HCEC 1CT (cell line): ENCODE data around the gene MEGF11.

ENCODE experiments used
- DNase-seq: peaks from one replicate; pipeline ENCODE4 v3.0.0-alpha.2; 2017

Gene MEGF11

DNA sequence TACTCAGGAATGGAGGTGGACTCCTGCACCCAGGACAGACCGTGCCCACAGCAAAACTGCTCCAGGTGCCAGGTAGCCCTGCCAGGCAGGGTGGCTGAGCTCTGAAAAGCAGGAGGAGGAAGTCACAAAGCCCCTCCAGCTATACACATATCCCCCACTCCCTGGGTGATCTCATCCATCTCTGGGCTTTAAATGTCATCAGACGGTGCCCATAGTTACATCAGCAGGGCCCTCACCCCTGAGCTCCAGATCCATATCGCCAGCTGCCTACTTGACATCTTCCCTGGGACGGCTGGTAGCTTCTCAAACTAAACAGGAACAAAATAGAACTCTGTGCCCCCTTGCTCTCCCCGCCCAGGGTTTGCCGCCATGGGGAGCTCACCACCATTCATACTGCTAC is 87.7 kb downstream of the MEGF11 start:
- no peak for DNase-seq

DNA sequence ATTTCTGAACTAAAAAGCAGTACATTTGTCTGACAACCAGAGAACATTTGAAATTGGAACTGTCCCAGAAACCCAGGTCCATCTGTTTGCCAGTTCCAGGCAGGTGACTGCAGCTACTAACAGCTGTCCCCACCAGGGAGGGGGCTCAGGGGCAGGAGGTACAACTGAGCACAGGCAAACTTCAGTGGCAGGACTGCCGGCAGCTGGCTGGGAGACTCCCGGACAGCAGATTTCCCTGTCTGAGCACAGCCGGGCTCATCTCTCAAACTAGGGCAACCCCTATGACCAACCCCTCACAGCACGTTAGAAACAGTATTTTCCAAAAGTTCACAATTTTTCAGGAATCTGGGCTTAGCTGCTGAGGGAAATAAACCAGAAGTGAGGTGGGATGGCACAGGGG is 88.8 kb downstream of the MEGF11 start:
- no peak for DNase-seq

DNA sequence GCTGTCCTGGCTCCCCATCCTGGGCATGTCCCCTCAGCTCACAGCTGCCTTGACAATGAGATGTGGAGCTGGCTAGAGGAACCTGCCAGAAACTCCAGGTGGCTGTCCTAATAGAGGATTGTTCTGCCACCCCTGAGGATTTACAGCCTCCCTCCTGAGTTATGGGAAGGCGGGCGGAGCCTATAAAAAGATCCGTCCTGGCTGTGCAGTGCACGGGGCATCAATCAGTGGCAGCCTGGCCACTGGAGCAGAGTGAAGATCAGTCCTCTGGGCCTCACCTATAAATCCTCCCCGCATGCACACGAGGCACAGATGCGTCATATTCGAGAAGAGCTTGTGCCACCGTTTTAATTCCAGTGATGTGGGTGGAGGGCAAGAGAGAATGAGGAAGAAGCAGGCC is 90.0 kb downstream of the MEGF11 start:
- no peak for DNase-seq

DNA sequence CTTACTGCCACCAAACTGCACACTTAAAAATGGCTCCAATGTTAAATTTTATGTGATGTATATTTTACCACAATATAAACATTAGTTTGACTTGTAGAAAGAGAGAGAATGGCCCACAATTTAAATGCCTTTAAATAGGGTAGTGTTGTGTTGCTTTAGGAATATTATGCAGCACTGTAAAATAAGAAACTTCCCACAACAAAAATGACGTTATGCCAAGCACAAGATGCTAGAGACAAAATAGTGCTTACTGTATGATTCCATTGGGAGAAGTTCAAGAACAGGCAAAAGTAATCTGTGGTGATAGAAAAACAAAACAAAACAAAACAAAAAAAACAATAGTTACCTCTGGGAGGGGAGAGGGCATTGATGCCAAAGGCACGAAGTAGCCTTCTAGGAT is 91.3 kb downstream of the MEGF11 start:
- DNase-seq = no peak

DNA sequence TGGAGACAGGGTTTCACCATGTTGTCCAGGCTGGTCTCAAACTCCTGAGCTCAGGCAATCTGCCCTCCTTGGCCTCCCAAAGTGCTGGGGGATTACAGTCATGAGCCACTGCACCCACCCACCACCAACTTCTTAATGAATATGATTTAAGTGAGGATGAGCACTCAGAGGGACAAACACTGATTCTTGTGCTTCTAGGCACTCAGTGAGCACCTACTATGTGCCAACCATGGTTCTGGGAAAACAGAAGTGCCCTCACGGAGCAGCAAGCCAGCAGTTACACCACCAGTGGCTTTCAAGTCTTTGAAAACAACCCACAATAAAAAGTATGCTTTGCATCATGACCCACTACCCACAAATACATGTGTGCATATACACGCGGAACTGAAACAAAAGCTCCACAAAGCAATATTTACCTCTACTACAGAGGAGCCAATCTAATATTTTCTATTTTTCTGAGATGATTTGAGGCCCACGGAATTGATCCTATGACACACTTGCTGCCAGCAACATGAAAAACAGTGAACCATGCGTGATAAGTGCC is 91.9 kb downstream of the MEGF11 start:
- no peak for DNase-seq

DNA sequence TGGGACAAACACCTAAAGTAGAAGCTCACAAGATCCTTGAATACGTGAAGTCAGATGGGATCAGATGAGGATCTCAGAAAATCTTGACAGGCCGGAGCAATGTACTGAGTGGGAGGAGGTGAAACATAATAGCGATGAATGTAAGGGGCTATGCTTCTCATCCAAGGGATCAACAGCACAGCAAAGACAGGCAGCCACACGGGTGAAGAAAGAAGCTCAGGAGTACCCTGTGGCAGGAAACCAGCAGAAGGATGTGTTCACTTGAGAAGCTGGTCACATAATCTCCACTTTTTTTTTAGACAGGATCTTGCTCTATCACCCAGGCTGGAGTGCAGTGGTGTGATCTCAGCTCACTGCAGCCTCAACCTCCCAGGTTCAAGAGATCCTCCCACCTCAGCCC is 92.4 kb downstream of the MEGF11 start:
- DNase-seq = no peak

DNA sequence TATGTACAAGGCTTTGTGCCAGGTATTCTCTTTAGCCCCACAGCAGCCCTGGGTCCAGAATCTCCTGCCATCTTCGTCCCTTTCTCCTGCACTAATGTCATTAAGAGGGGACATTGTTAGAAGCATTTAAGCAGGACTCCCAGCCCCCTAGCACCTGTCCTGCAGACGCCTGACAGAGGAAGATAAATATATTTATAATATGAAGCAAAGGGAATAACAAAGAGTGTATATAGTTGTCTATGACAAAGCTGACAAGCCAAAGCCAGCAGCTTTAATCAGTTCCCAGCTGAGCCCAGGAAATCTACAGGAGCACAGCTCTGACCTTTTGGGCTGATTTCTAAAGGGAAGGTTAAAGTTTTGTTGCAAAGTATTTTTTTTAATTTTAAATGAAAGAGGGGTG is 96.0 kb downstream of the MEGF11 start:
- DNase-seq = no peak

DNA sequence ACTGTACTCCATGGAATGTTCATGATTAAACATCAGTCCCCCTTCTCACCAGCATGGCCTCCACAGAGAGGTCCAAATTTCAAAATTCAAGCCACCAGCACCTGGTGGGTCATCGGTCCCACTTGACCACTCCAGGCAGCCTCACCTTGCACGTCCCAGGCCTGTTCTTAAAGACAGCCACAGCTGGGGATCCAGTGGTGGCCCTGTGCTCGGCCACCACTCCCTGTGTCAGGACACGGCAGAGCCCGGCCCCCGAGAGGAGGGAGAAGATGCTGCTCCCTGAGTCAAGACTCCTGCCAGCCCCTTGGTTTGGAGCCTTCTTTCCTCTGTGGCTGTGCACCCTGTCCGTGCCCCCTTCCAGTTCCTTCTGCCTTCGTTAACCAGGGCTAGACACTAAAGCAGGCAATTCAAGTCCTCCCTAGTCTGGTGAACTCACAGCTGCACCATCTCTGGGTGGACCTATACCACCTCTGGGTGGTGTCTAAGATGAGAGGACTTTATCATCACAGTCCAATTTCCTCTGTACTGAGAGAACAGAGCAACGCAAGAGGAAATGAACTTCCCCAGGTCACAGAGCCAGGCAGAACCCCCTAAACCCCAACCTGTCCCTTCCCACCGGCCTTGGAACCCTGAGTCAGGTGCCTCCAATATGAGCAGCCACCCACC is 97.1 kb downstream of the MEGF11 start:
- DNase-seq = no peak

DNA sequence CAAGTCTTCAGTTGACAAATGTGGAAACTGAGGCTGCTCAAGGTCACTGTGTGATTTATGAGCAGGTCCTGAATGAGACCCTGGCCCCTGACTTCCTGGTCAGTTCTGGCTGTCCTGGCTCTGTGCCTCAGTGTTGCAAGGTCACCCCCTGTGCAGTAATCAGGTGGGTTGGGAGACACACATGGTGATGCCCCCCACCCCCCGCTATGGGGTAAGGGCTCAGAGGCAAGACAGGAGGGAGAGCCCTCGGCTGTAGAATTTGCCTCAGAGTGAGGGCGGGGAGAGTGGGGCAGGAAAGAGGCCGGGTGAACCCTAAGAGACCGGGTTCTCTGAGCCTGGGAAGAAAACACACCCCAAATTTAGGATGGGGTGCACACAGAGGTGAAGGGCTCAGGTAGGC is 98.5 kb downstream of the MEGF11 start:
- no peak for DNase-seq

DNA sequence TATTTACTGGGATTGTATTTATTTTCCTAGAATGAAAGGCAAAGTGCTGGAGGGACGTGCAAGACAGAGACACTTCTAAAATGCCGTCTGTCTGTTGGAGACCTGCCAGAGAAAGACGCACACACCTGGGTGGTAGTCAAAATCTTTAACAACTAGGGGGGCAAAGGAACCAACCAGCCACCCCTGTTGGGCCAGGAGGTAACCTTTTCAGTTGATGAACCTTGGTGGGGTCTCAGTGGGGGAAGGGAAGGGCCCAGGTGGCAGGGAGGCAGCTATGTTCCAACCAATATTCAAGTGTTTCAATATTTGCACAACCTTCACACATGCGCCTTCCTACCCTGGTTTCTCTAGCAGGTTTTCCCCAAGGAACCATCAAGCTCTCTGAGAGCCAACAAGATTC is 99.0 kb downstream of the MEGF11 start:
- DNase-seq = no peak

DNA sequence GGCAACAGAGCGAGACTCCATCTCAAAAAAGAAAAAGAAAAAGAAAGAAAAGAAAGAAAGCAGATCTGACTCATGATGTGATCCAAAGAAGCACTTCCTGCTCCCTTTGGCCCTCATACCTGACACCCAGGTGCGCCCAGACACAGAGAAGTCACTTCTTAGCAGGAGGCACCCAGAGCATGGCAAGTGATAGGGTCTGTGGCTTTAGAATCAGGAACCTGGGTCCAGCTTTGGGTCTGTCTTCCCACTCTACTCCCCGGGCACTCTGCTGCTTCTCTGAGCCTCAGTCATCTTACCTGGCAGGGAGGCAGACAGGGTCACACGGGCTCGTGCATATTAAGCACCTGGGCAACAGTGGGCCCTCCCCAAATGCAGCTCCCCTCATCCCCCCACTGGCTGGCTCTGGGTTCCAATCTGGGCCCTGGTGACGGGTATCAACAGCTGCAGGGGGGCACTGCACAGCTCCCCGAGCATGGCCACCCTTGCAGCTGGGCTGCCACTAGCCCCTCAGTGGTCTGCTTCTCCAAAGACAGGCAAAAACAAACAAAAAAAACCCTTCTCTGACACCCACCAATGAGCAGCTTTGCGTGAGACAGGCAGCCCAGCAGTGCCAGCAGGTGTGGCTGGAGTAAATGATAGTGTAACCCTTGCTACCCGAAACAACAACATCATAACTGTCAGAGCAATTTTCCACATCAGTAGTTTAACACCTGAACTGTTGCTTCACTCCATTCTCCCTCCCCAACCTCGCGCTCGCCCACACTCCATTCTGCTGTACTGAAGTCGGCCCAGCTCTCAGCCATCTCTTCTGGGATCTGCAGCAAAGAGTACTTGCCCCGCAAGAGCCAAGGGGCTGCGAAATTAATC is 99.8 kb downstream of the MEGF11 start:
- no peak for DNase-seq

DNA sequence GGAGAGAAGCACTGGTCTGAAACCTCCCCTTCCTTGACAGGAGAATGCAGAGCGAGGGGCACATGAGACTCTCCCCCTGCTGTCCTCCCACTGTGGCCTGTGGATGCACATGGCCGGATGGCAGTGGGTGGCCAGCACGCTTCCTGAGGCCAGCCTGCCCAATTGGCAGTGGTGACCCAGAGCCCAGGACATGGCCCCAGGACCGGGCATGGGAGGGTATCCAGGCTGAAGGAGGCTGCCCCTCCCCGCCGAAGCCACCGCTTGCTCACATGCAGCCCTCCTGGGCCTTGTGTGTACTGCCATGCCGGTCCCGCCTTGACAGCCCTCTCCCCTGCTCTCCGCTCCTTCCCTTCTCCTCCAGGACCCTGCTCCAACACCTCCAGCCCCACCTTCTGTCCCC is 100.9 kb downstream of the MEGF11 start:
- DNase-seq = no peak

DNA sequence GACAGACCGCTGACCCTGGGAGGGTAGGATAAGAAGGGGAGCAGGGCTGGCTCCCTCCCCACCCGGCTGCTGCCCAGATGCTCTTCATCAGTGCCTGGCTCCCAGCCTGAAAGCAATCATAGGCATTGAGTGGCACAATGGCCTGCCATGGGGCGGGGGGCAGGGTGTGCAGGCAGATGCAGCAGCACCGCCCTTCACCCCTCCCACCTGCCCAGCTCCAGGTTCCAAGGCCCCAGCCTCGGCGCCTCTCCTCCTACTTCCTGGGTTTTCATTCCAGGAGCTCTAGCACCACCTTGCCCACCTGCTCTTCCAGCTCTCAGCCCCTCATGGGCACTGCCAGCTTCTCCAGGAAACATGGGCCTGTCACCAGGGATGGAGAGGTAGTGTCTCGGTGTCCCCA is 101.7 kb downstream of the MEGF11 start:
- no peak for DNase-seq

DNA sequence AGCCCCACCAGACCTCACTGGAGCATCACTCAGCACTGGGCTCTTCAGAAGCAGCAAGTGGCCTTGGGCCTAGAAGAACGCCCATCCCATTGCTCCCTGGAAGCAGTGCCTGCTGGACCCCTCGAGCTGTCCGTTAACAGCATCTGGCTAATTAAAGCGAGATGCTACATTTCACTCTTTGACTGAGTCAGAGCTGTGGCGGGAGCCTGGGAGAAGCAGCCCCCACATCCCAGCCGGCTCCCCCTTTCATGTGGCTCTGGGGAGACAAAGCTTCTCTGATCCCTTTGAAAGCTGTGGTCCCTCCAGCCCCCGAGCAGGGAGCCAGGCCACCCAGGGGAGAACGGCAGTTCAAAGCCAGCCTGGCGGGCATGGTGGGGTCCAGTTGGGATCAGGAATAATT is 103.7 kb downstream of the MEGF11 start:
- no peak for DNase-seq

DNA sequence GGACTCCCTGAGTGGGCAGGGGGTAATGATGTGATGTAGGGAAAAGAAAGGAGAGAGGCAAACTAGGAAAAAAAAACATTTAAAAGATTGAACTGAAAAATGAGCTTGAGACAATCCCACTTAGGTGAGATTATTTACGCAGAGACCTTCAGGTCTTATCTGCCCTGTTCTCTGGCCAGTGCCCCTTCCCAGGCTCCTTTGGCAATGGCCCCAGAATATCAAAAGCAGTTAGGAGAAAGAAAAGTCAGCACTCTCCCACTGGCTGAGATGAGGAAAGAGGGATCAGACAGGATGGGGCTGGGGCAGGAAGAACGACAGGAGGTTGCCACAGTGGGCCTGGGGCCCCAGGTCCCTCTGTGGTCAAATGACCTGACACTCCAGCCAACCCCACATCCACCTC is 105.4 kb downstream of the MEGF11 start:
- no peak for DNase-seq

DNA sequence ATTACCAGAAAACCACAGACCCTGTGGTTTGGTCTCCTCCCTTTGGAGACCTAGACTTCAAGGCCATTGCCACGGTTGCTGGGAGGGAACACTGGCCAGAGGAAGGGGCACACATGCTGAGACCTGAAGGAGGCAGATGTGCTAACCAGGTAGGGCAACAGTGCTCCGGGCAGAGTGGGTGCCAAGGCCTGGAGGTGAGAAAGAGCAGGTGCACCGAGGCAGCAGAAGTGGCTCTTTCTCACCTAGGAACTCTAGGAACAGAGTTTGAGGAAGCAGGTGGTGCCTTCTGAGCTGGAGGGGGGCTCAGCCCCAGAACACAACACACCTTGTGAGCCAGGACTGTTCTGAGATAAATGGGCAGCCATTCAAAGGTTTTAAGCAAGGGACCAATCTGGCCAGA is 106.1 kb downstream of the MEGF11 start:
- DNase-seq = no peak

DNA sequence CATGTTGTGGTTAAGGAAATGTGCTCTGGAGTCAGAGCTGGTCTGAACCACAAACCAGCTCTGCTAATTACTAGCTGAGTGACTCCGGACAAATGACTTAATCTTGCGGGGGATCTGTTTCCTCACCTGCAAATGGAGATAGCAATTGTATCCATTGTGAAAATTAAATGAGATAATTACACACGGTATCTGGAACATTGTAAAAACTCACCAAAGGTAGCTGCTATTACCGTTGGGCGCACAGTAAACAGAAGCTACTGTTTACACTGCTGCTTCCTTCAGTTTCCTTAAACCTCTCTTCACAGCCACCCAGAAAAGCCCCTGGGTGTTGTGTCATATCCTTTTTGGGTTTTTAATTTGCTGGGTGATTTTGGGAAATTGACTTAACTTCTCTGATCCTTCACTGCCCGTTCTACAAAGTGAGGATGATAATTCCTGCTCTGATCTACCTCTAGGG is 107.8 kb downstream of the MEGF11 start:
- DNase-seq = no peak

DNA sequence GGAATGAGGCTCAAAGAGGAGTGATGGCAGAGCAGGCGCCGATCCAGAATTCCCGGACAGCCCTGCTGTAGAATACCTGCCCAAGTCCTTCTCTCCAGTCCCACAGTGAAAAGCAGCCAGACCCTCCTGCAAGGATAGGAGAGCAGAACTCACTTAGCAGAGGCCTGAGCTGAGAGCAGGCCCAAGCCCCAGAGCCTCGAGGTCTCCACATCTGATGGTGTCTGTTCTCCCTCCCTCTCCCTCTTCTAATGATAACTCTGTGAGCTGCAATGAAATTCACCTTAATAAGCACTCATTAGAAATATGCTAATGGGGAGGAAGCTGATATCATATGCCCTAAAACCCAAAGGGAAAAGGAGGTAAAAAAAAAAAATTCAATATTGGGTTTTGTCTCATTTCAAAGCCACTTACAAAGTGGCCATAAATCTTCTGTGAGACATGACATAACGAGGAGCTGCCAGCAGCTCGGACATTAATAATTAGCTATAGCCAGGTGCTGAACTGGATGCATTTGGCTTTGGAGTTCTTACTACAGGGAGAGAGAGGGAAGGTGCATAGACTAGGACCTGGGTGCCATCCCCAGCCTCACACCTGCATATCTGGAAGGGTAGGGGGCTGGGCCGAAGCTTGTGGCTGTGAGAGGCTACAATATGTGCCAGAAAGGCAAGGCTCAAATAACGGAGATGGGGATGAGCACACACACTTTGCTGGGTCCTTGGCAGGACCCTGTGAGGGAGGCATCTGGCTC is 108.4 kb downstream of the MEGF11 start:
- no peak for DNase-seq

DNA sequence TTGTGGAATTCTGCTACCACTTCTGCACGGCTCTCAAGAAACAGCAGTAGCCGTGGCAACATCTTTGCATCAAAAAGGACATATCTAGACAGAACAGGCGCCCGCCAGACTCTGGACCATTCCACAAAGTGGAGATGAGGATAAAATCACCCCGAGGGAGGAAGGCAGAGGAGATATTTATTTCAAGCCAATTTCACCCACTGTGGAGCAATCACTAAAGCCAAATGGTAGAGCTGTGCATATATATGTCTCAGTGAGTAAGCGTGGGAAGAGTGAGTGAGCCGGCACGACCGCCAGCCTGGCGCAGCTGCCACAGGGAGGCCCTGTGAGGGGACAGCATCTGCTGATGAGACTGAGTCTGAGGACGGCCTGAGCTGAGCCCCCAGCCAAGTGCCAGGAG is 111.3 kb downstream of the MEGF11 start:
- DNase-seq = no peak

DNA sequence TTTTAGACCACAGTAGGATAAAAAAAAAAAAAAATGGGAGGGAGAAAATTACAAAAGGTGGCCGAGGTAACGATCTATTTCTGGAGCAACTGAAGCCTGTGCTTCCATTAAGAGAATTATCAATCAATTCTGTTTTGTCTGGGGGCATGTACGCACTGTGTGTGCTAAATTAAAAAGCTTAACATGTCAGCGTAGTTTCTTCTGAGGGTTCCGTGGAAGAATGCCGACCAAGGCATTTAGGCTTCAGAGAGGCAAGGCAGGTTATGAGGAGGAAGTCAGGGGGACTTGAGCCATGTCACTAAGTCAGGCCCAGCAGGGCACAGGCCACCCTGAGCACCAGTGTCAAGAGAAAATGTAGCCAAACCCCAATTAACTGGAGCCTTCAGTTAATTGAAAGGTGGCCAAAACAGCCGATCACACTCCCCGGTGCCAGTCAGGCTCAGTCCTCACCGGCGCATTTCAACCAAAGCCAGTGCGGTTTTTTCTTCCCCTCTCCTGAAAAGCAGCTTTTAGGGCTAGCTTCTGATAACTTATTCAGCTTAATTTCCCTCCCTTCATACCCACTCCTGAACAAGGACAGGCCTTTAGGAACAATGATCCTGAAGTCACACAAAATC is 113.9 kb downstream of the MEGF11 start:
- DNase-seq = no peak

DNA sequence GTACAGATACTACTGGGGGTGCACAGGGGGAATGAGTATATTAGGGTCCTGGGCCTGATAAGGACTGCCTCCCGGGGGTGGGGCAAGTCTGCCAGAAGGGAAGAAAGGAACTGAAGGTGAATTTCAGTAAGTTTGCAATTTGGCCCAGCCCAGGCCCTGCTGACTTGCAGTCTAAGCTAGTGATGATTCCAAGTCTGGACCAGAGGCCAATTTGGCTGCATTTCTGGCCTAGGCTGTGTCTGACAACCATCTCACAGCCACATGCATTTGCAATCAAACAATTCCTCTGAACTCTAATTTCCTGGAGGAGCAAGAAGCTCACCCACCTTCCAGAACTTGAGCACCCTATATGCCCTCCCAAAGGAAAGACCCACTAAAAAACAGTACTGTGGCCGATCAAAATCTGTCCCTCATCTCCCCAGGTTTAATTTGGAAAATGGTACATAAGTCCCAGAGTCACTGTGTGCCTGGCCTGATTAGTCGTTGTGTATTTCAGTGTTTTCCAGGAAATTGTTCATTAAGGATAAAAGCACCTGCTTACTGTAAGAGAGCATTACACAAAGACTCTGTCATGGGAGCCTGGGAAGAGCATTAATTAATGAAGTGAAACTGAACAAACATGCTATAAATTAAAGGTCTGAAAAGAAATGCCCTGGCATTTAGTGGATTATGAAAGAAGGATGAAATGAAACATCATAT is 114.5 kb downstream of the MEGF11 start:
- no peak for DNase-seq

DNA sequence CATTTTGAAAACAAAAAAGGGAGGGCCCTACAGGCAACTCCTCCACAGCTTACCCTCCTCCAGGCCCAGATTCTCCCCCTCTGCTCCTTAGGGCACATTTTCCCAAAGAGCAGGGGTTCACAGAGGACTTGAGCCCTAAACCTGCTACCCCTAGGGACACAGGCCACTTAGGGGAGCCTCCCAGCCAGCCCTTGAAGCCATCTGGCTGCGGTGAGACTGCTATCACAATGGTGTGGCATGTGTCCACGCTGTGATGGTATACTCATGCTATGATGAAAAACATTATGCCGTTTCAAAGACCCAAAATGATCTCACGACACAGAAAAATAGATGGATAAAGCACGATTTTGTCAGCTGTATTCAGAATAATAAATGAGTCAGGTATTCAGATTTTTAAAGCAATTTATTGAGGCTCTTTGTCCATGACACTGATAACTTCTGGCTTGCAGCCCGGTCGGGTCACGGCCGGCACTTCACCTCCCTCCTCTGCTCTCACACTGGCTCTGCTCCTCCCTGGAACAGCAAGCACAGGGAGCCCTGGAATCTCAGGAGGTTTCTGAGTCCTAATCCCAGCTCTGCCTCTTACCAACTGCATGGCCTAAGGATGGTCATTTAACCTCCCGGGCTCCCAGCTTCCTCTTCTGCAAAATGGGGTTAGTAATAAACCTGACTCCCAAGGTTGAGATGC is 115.3 kb downstream of the MEGF11 start:
- DNase-seq = no peak
